ENCODE results near the gene TMEM170B. TPM values are rescaled to one million over a fixed set of nuclear protein-coding genes. Genes with fewer than 3 reads are reported as not detected.

TMEM170B gene
- total RNA-seq, result 1 to 10 TPM; 5.6 to 5.7 TPM
- long read RNA-seq, partial matches to known transcripts, result 0 of 1 reads
- long read RNA-seq, other reads (novel, unspliced or antisense), result 1 of 1 reads

DNA sequence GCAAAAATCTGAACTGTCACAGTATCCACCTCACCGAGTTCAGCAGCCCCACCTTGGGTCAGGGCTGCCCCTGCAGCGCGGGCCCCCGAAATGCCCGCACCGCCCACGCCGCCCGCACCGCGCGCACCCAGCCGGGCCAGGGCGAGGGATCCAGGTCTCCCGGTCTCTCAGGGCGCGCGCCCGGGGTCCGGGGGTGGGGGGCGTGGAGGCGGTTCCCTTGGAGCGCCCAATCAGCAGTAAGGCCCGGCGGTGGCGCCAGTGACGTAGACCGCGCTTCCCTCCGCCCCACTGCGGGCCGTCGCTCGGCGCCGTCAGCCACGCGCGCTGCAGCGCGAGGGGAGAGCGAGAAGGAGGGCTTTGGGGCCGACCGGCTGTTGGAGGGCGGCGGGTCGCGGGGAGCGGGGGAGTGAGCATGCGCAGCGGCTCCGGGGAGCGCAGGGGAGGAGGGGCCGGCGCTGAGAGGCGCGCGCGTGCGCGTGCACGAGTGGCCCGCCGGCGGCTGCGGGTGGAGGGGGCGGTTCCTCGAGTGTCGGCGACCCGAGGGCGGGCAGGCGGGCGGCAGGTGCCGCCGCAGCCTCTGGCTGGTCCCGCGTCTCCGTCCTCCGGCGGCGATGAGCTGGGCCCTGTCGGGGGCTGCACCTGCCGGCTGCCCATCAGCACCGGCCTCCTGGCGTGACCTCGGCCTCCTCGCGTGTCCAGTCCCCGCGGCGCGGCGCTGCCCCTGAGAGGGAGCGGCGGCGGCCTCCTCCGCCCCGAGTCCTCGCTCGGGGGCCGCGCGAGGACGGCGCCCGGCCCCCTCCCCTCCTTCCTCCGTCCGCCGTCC lies at the start of gene TMEM170B:
Gene TMEM170B (plus strand): TSS at position 521 of the 823 bp plus-strand sequence. CDS start 529 bp downstream, outside the sequence.
- ATAC-seq (peak; percentile 98 to 99), DNase-seq (peak; percentile 95)
- intact Hi-C loops (cut with DNase I), result no loop called here

DNA sequence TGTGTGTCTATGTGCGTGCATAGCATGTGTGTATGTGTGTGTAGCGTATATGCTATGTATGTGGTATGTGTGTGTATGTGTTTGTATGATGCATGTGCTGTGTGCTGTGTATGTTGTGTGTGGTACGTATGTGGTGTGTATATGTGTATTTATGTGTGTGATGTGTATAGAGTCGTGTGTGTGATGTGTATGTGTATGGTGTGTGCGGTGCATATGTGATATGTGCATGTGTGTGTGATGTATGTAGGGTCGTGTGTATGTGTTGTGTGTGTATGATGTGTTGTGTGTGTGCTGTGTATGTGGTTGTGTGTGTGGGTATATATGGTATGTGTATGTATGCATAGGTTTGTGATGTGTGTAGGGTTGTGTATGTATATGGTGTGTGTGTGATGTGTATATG lies 46.6 kb upstream of the TMEM170B start:
- ATAC-seq (no peak), DNase-seq (no peak)
- intact Hi-C loops (cut with DNase I), result loop anchor here (10.0 kb wide), 2 partner anchors 246 to 316 kb away; no protein-coding TSS in a partner anchor

GRCh38 chr6:11491596-11492463 lies 45.7 kb upstream of the TMEM170B start:
- DNase-seq (no peak), ATAC-seq (no peak)
- intact Hi-C loops (cut with DNase I), result loop anchor here (2.0 to 10.0 kb wide), 3 partner anchors 247 to 345 kb away; no protein-coding TSS in a partner anchor

DNA sequence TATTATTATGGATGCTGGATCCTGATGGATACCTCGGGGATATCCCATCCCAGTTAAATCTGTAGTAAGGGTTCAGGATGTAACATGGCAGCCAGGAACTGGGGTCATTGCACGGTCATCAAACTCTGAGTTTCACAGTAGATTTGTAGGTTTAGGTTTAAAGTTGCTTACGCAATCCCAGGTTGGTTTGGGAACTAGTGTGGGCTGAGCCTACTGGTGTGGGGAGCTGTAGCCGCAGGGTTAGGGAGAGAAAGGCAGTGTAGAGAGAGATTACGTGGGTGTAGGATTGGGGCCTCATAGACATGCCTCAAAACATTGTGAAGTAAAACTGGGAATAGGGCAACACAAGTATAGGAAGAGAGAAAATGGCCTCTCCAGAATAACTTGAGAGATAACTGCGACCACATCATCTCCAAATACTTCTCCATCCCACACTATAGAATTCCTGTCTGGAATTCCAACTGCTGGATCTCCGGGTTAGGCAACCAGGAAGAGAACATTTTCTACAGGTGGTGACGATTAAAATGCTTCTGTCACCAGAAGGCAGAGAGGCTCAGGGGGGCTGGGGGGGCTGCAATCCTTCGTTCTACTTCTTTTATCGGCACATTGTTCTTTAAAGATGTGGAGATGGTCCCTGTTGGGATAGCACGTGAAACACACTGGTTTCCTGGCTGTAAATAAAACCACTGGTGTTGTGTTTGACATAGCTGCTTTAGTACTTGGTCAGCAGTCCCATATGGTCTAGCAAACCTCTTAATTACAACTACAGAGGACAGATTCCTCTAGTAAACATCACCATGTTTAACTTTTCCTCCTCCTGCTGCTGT lies 44.9 kb upstream of the TMEM170B start:
- ATAC-seq (no peak), DNase-seq (no peak)
- intact Hi-C loops (cut with DNase I), result loop anchor here (2.0 to 10.0 kb wide), 3 partner anchors 248 to 346 kb away; no protein-coding TSS in a partner anchor

DNA sequence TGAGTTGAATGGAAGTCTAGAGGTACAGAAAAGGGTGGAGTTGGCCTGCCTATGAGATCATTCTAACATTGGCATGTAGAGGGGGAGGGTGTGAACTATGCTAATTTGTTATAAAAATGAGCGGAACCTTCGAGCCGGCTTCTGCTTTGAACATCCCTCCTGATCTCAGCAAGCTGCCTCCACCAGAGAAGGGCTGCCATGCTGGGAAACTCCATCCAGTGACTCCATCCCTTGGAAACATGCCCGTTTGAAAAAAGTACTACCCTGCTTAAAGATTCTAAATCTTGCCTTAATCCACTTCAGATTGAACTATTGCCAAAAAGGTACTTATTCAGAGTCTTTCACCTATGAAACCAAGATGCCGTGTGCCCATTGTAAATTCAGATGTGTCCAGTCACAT lies 43.6 kb upstream of the TMEM170B start:
- no peak for ATAC-seq
- intact Hi-C loops (cut with DNase I), result loop anchor here (2.0 to 10.0 kb wide), 3 partner anchors 249 to 347 kb away; no protein-coding TSS in a partner anchor
- DNase-seq, result no peak

GRCh38 chr6:11494786-11495564 lies 42.6 kb upstream of the TMEM170B start:
- ATAC-seq (peak in 1 of 2 donors; percentile 36), DNase-seq (no peak)
- intact Hi-C loops (cut with DNase I), result loop anchor here (10.0 kb wide), 2 partner anchors 250 to 320 kb away; no protein-coding TSS in a partner anchor

DNA sequence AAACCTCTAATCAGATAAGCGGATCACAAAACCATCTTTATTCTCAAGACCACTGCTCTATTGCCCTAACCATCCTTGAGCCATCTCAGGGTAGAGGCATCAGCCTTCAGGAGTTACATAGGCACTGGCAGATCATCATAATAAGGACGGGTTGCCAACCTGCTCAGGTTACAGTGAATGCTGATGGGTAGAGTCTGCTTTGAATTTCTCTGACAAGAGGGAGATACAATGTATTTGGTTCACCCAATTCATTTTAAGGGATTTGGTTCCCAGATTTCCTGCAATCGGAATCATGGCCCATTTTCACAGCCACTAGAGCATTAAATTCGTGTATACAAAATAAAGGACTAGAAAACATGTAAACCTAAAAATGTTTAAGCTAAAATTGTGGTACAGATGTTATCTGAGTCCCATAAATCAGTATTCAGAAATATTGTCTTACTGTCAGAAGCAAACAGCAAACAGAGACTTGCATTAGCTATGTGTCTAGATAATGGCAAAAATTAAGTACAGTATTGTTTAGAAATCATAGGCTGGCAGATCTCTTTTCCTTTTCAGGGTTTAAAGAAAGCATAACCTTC lies 41.9 kb upstream of the TMEM170B start:
- intact Hi-C loops (cut with DNase I), result loop anchor here (1.0 to 10.0 kb wide), 3 partner anchors 251 to 351 kb away; no protein-coding TSS in a partner anchor
- ATAC-seq, result no peak
- DNase-seq, result no peak

GRCh38 chr6:11496152-11497060 lies 41.1 kb upstream of the TMEM170B start:
- peak; percentile 91 to 95 for ATAC-seq
- intact Hi-C loops (cut with DNase I), result loop anchor here (1.0 to 10.0 kb wide), 3 partner anchors 252 to 352 kb away; no protein-coding TSS in a partner anchor
- DNase-seq, result peak; percentile 42

- DNase-seq (no peak), ATAC-seq (no peak)
- intact Hi-C loops (cut with DNase I), result loop anchor here (10.0 kb wide), 2 partner anchors 252 to 322 kb away; no protein-coding TSS in a partner anchor
Observed at GRCh38 chr6:11497107-11497506, 40.4 kb upstream of the TMEM170B start.

DNA sequence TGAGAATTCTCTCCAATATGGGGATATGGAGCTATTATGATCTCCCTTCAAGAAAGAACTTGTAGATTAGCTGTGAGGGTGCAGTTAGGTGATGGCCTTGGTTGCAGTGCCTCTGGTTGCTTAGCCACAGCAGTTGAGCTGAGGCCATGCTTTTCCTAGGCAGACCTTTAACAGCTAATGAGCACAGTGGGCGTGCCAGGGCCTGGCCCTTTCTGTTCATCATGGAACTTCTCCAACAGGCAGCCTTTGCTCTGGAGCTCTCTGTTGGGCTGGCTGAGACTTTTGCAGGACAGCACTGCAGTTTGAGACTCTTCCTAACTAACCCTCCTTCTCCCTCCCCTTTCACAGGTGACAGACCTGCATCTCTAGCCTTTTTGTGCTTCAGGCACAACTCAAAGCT lies 39.7 kb upstream of the TMEM170B start:
- no peak for ATAC-seq
- no peak for DNase-seq
- intact Hi-C loops (cut with DNase I), result loop anchor here (10.0 kb wide), 2 partner anchors 253 to 323 kb away; no protein-coding TSS in a partner anchor

GRCh38 chr6:11500008-11500407 lies 37.5 kb upstream of the TMEM170B start:
- ATAC-seq (no peak), DNase-seq (no peak)
- intact Hi-C loops (cut with DNase I), result no loop called here

- ATAC-seq (no peak), DNase-seq (no peak)
- intact Hi-C loops (cut with DNase I), result no loop called here
Observed at GRCh38 chr6:11509471-11509870, 28.1 kb upstream of the TMEM170B start.

- no peak for ATAC-seq
- intact Hi-C loops (cut with DNase I), result no loop called here
- DNase-seq, result no peak
Observed at GRCh38 chr6:11514672-11515071, 22.9 kb upstream of the TMEM170B start.

DNA sequence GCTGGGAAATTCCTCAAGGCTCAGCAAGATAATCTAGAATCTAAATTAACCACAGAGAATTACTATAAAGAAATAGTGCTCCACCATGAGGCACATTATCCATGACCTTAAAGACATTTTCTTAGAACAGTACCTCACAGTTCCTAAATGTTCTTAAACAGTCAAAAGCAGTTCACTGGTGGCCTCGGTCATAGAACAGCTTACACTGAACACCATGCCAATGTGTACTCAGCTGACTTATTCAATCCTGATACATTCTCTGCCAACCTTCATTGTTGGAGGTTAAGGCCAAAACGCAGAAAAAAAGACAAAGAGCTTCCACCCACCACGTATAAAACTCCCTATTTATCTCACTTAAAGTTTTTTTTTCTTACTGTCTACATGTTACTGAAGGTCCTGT lies 21.8 kb upstream of the TMEM170B start:
- ATAC-seq (no peak), DNase-seq (no peak)
- intact Hi-C loops (cut with DNase I), result no loop called here

GRCh38 chr6:11522812-11523605 lies 14.5 kb upstream of the TMEM170B start:
- intact Hi-C loops (cut with DNase I), result no loop called here
- ATAC-seq, result peak in 1 of 2 donors; percentile 42
- DNase-seq, result peak; percentile 33

Data from left cardiac atrium (tissue), 4 donors.